ENCODE data around the gene MYT1.

- TF ChIP-seq PRPF4 (IDR thresholded peaks at IDR 0.05; ENCODE audit: insufficient read depth, low read depth, low read length, poor library complexity, severe bottlenecking) (no peak), CEBPZ (IDR thresholded peaks at IDR 0.05; ENCODE audit: borderline replicate concordance, low read depth, low read length) (no peak), CHD2 (IDR thresholded peaks at IDR 0.05; ENCODE audit: low read depth, low read length) (no peak), ELK1 (CRISPR knock-in tag; IDR thresholded peaks at IDR 0.05) (no peak), MAFK (IDR thresholded peaks at IDR 0.05; ENCODE audit: low read length) (no peak), POLR2A (conservative IDR thresholded peaks at IDR 0.05) (no peak), POLR2AphosphoS5 (IDR thresholded peaks at IDR 0.05; ENCODE audit: control insufficient read depth, insufficient read depth, low read depth, low read length) (no peak), CTCF (IDR thresholded peaks at IDR 0.05 in 2 of 3, conservative IDR thresholded peaks at IDR 0.05 in 1 of 3; ENCODE audit: insufficient read depth in 2 of 3, low read depth in 1 of 3, low read length in 3 of 3) (no peak), L3MBTL2 (IDR thresholded peaks at IDR 0.05) (no peak), ZNF707 (CRISPR knock-in tag; conservative IDR thresholded peaks at IDR 0.05) (no peak), CAMTA2 (CRISPR knock-in tag; conservative IDR thresholded peaks at IDR 0.05) (no peak), JUND (IDR thresholded peaks at IDR 0.05; ENCODE audit: borderline replicate concordance, low read depth, low read length) (no peak), JUND (tag; IDR thresholded peaks at IDR 0.05; ENCODE audit: borderline replicate concordance, low read depth, low read length) (no peak)
Measured at GRCh38 chr20:64237316-64237715, 73.1 kb downstream of the MYT1 start.
